Measurements from ENCODE around the gene SPOCK2.

GRCh38 chr10:72098836-72099599 lies 10.7 kb upstream of the SPOCK2 start:
- TF ChIP-seq POLR2A (IDR thresholded peaks at IDR 0.05): no peak
- TF ChIP-seq, protein P1, sequence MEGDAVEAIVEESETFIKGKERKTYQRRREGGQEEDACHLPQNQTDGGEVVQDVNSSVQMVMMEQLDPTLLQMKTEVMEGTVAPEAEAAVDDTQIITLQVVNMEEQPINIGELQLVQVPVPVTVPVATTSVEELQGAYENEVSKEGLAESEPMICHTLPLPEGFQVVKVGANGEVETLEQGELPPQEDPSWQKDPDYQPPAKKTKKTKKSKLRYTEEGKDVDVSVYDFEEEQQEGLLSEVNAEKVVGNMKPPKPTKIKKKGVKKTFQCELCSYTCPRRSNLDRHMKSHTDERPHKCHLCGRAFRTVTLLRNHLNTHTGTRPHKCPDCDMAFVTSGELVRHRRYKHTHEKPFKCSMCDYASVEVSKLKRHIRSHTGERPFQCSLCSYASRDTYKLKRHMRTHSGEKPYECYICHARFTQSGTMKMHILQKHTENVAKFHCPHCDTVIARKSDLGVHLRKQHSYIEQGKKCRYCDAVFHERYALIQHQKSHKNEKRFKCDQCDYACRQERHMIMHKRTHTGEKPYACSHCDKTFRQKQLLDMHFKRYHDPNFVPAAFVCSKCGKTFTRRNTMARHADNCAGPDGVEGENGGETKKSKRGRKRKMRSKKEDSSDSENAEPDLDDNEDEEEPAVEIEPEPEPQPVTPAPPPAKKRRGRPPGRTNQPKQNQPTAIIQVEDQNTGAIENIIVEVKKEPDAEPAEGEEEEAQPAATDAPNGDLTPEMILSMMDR (IDR thresholded peaks at IDR 0.05 in 4 of 5, conservative IDR thresholded peaks at IDR 0.05 in 1 of 5): no peak

Data from gastrocnemius medialis (tissue), 4 donors.